ENCODE measurements around the gene B3GALT2.

- TF ChIP-seq EZH2 (IDR thresholded peaks at IDR 0.05; ENCODE audit: borderline replicate concordance, insufficient read depth, low read length, poor library complexity, severe bottlenecking) (no peak), CTCF (IDR thresholded peaks at IDR 0.05; ENCODE audit: poor library complexity, severe bottlenecking) (no peak), MXI1 (conservative IDR thresholded peaks at IDR 0.05; ENCODE audit: poor library complexity, severe bottlenecking) (no peak), TAF1 (IDR thresholded peaks at IDR 0.05; ENCODE audit: low read depth) (no peak)
Measured at GRCh38 chr1:193213998-193214397, 27.6 kb upstream of the B3GALT2 start.
